Fibroblast of skin of left biceps (primary cell): ENCODE results near the gene CPLANE2.
A peak's percentile ranks its signal among the peaks of the same experiment; 100 is the strongest.
"Not testable (repeated sequence)": the region's sequence is repeated elsewhere in the genome, so short reads cannot be mapped to it uniquely, and the experiment has no call there.

Source experiments
- DNase-seq, 2 experiments: peaks; one replicate each; pipeline ENCODE4 v3.0.0-alpha.2; 2013; ENCODE audit warnings: low read depth in 2 of 2

The CPLANE2 gene

GRCh38 chr1:16208270-16208987 lies 28.6 kb downstream of the CPLANE2 start:
- no peak for DNase-seq

- DNase-seq, result no peak
Observed at GRCh38 chr1:16207318-16208269, 29.4 kb downstream of the CPLANE2 start.

GRCh38 chr1:16206547-16207317 lies 30.3 kb downstream of the CPLANE2 start:
- DNase-seq, result peak; percentile 95

GRCh38 chr1:16205891-16206546 lies 31.0 kb downstream of the CPLANE2 start:
- no peak for DNase-seq

GRCh38 chr1:16205334-16205671 lies 31.7 kb downstream of the CPLANE2 start:
- no peak for DNase-seq

- no peak for DNase-seq
Observed at GRCh38 chr1:16204634-16205333, 32.2 kb downstream of the CPLANE2 start.

GRCh38 chr1:16204216-16204615 lies 32.8 kb downstream of the CPLANE2 start:
- DNase-seq, result no peak

- no peak for DNase-seq
Observed at GRCh38 chr1:16203550-16203949, 33.4 kb downstream of the CPLANE2 start.

- no peak for DNase-seq
Observed at GRCh38 chr1:16202281-16203210, 34.4 kb downstream of the CPLANE2 start.

GRCh38 chr1:16199700-16200099 lies 37.3 kb downstream of the CPLANE2 start:
- no peak for DNase-seq

GRCh38 chr1:16199157-16199501 lies 37.9 kb downstream of the CPLANE2 start:
- DNase-seq, result no peak

GRCh38 chr1:16198444-16199156 lies 38.4 kb downstream of the CPLANE2 start:
- no peak for DNase-seq

GRCh38 chr1:16196874-16197273 lies 40.1 kb downstream of the CPLANE2 start:
- DNase-seq, result no peak

- DNase-seq, result not testable (repeated sequence)
Observed at GRCh38 chr1:16196139-16196538, 40.8 kb downstream of the CPLANE2 start.

- no peak for DNase-seq
Observed at GRCh38 chr1:16195518-16195905, 41.5 kb downstream of the CPLANE2 start.

- DNase-seq, result no peak
Observed at GRCh38 chr1:16191916-16192546, 45.0 kb downstream of the CPLANE2 start.

- DNase-seq, result no peak
Observed at GRCh38 chr1:16191309-16191708, 45.7 kb downstream of the CPLANE2 start.

GRCh38 chr1:16189921-16190621 lies 46.9 kb downstream of the CPLANE2 start:
- no peak for DNase-seq
